Renal cortical epithelial cell (primary cell): Measurements from ENCODE around the gene LRIG1. TPM values are rescaled to one million over a fixed set of nuclear protein-coding genes. Genes with fewer than 3 reads are reported as not detected.

Source experiments
- DNase-seq: peaks from one replicate; pipeline ENCODE4 v3.0.0-alpha.2; 2011; ENCODE audit warnings: low read depth
- total RNA-seq: library from RNA; depleted of rRNA; stranded (reverse); fragments of >200 nt; gene quantifications from 2 replicates; pipeline ENCODE4 v1.2.3, GENCODE V29; 2014

LRIG1 gene
- total RNA-seq, 1 donor from 2014 or later, result 12.7 TPM

GRCh38 chr3:66386011-66386924 lies 114.6 kb downstream of the LRIG1 start:
- peak; percentile 15 for DNase-seq

- DNase-seq, result no peak
These were observed 115.8 kb downstream of the LRIG1 start for GRCh38 chr3:66385066-66385465.

GRCh38 chr3:66383998-66384745 lies 116.7 kb downstream of the LRIG1 start:
- no peak for DNase-seq

GRCh38 chr3:66383023-66383422 lies 117.8 kb downstream of the LRIG1 start:
- DNase-seq, result no peak

GRCh38 chr3:66382142-66382541 lies 118.7 kb downstream of the LRIG1 start:
- DNase-seq, result no peak

GRCh38 chr3:66381626-66382025 lies 119.2 kb downstream of the LRIG1 start:
- no peak for DNase-seq

- DNase-seq, result no peak
These were observed 120.5 kb downstream of the LRIG1 start for GRCh38 chr3:66380200-66380932.

- DNase-seq, result no peak
These were observed 121.3 kb downstream of the LRIG1 start for GRCh38 chr3:66379565-66379964.

- DNase-seq, result no peak
These were observed 122.6 kb downstream of the LRIG1 start for GRCh38 chr3:66378256-66378655.

- DNase-seq, result no peak
These were observed 123.0 kb downstream of the LRIG1 start for GRCh38 chr3:66377800-66378199.

- DNase-seq, result peak; percentile 72
These were observed 124.3 kb downstream of the LRIG1 start for GRCh38 chr3:66376568-66376967.

- DNase-seq, result no peak
These were observed 128.0 kb downstream of the LRIG1 start for GRCh38 chr3:66372681-66373350.

- no peak for DNase-seq
These were observed 129.4 kb downstream of the LRIG1 start for GRCh38 chr3:66371432-66371831.

GRCh38 chr3:66370179-66370578 lies 130.6 kb downstream of the LRIG1 start:
- DNase-seq, result no peak

GRCh38 chr3:66367979-66368378 lies 132.8 kb downstream of the LRIG1 start:
- DNase-seq, result no peak

- DNase-seq, result no peak
These were observed 134.1 kb downstream of the LRIG1 start for GRCh38 chr3:66366747-66367146.

GRCh38 chr3:66365080-66365479 lies 135.7 kb downstream of the LRIG1 start:
- DNase-seq, result no peak

- no peak for DNase-seq
These were observed 137.7 kb downstream of the LRIG1 start for GRCh38 chr3:66363148-66363547.

GRCh38 chr3:66362541-66362941 lies 138.3 kb downstream of the LRIG1 start:
- DNase-seq, result peak; percentile 15

GRCh38 chr3:66361356-66361755 lies 139.5 kb downstream of the LRIG1 start:
- no peak for DNase-seq

- DNase-seq, result no peak
These were observed 144.8 kb downstream of the LRIG1 start for GRCh38 chr3:66355997-66356396.

GRCh38 chr3:66355394-66355793 lies 145.4 kb downstream of the LRIG1 start:
- no peak for DNase-seq
